DMS153 treated with DMSO at 0.1 percent for 48 hours (cell line): Measurements from ENCODE around the gene PLIN1.

Experiments
- DNase-seq: peaks from one replicate; lab custom pipeline; 2025; ENCODE audit not compliant: unreplicated experiment; lab: John Stamatoyannopoulos, UW

Gene PLIN1

GRCh38 chr15:89654301-89654761 is 24.8 kb downstream of the PLIN1 start:
- DNase-seq, result no peak

- DNase-seq, result no peak
Observed at GRCh38 chr15:89653578-89653977, 25.6 kb downstream of the PLIN1 start.

- no peak for DNase-seq
Observed at GRCh38 chr15:89652666-89653065, 26.5 kb downstream of the PLIN1 start.

- no peak for DNase-seq
Observed at GRCh38 chr15:89652131-89652530, 27.0 kb downstream of the PLIN1 start.

GRCh38 chr15:89649716-89650115 is 29.5 kb downstream of the PLIN1 start:
- DNase-seq, result no peak

- no peak for DNase-seq
Observed at GRCh38 chr15:89649013-89649625, 30.0 kb downstream of the PLIN1 start.

GRCh38 chr15:89648106-89649012 is 30.8 kb downstream of the PLIN1 start:
- no peak for DNase-seq

- DNase-seq, result no peak
Observed at GRCh38 chr15:89647191-89647851, 31.8 kb downstream of the PLIN1 start.

- DNase-seq, result no peak
Observed at GRCh38 chr15:89646416-89647141, 32.6 kb downstream of the PLIN1 start.

- no peak for DNase-seq
Observed at GRCh38 chr15:89645680-89646079, 33.5 kb downstream of the PLIN1 start.

- no peak for DNase-seq
Observed at GRCh38 chr15:89642106-89642505, 37.1 kb downstream of the PLIN1 start.

GRCh38 chr15:89641053-89641452 is 38.1 kb downstream of the PLIN1 start:
- no peak for DNase-seq

GRCh38 chr15:89640245-89640644 is 38.9 kb downstream of the PLIN1 start:
- DNase-seq, result no peak

GRCh38 chr15:89633585-89633984 is 45.6 kb downstream of the PLIN1 start:
- no peak for DNase-seq

- no peak for DNase-seq
Observed at GRCh38 chr15:89632563-89633430, 46.4 kb downstream of the PLIN1 start.

GRCh38 chr15:89631902-89632264 is 47.3 kb downstream of the PLIN1 start:
- DNase-seq, result no peak

GRCh38 chr15:89630974-89631901 is 47.9 kb downstream of the PLIN1 start:
- no peak for DNase-seq

GRCh38 chr15:89630260-89630659 is 48.9 kb downstream of the PLIN1 start:
- no peak for DNase-seq

- DNase-seq, result no peak
Observed at GRCh38 chr15:89629829-89630228, 49.3 kb downstream of the PLIN1 start.
